Measurements from ENCODE around the gene POLG2.

GRCh38 chr17:64533784-64534183, 36.9 kb upstream of the POLG2 start:
- TF ChIP-seq REST (IDR thresholded peaks at IDR 0.05) (no peak), GABPA (IDR thresholded peaks at IDR 0.05 in 1 of 2, conservative IDR thresholded peaks at IDR 0.05 in 1 of 2) (no peak), CTCF (IDR thresholded peaks at IDR 0.05; ENCODE audit: low read depth, low read length, missing input control) (no peak), MAX (IDR thresholded peaks at IDR 0.05) (no peak), TAF1 (conservative IDR thresholded peaks at IDR 0.05) (no peak), JUND (IDR thresholded peaks at IDR 0.05) (no peak), YY1 (IDR thresholded peaks at IDR 0.05) (no peak), RXRA (IDR thresholded peaks at IDR 0.05) (no peak), EGR1 (IDR thresholded peaks at IDR 0.05; ENCODE audit: low read depth in 2 of 2) (no peak), ZBTB33 (IDR thresholded peaks at IDR 0.05) (no peak), RAD21 (IDR thresholded peaks at IDR 0.05) (no peak), HNF4A (conservative IDR thresholded peaks at IDR 0.05) (no peak), SP1 (IDR thresholded peaks at IDR 0.05) (no peak), FOXA1 (IDR thresholded peaks at IDR 0.05) (no peak)

Measured in liver (tissue), 3 donors.